CD14-positive monocyte (primary cell): Measurements from ENCODE around the gene RP9. TPM values are rescaled to one million over a fixed set of nuclear protein-coding genes. Genes with fewer than 3 reads are reported as not detected.

Experiments used
- DNase-seq, 3 donors: peaks; one replicate each; pipeline ENCODE4 v3.0.0-alpha.2; 2011 to 2022
- H2AFZ ChIP-seq: 2 replicates; pipeline ENCODE4 v1.6.0; 2012; ENCODE audit warnings: mild to moderate bottlenecking, low read depth, low read length, inconsistent platforms; ENCODE audit not compliant: insufficient read depth, poor library complexity, severe bottlenecking
- H3K27ac ChIP-seq, 2 donors: 1 replicate in 1 of 2; 2 replicates in 1 of 2; pipeline ENCODE4 v1.5.1; 2012 to 2013; ENCODE audit warnings: low read length in 2 of 2, control low read depth in 1 of 2, inconsistent platforms in 1 of 2, low read depth in 1 of 2, mild to moderate bottlenecking in 1 of 2
- H3K27me3 ChIP-seq, 2 donors: one replicate each; pipeline versions ENCODE4 v1.6.0 to v1.6.1; 2011 to 2013; ENCODE audit warnings: low read length in 2 of 2; ENCODE audit not compliant: control insufficient read depth in 2 of 2, insufficient read depth in 2 of 2
- H3K36me3 ChIP-seq, 2 donors: replicated peaks in 1 of 2; 1 replicate in 1 of 2; 2 replicates in 1 of 2; pipeline versions ENCODE4 v1.5.1 to v1.6.1; 2012 to 2013; ENCODE audit warnings: low read length in 2 of 2, control low read depth in 1 of 2, inconsistent platforms in 1 of 2, mild to moderate bottlenecking in 1 of 2; ENCODE audit not compliant: insufficient read depth in 2 of 2, control insufficient read depth in 1 of 2
- H3K4me1 ChIP-seq, 2 donors: 1 replicate in 1 of 2; 2 replicates in 1 of 2; pipeline versions ENCODE4 v1.5.1 to v1.6.1; 2012 to 2013; ENCODE audit warnings: low read length in 2 of 2, control low read depth in 1 of 2, inconsistent platforms in 1 of 2, mild to moderate bottlenecking in 1 of 2, moderate library complexity in 1 of 2; ENCODE audit not compliant: insufficient read depth in 2 of 2, control insufficient read depth in 1 of 2
- H3K4me2 ChIP-seq: replicated peaks from 2 replicates; pipeline ENCODE3; 2012; ENCODE audit warnings: low read length, moderate library complexity, mild to moderate bottlenecking; ENCODE audit not compliant: poor library complexity, severe bottlenecking; ENCODE audit errors: extremely low read depth
- H3K4me3 ChIP-seq, 3 experiments: fragments of 200-600 bp in 1 of 3; sonication (generic) in 1 of 3; replicated peaks in 1 of 3; 1 replicate in 2 of 3; 2 replicates in 1 of 3; pipeline ENCODE4 v1.5.1; 2011 to 2013; ENCODE audit warnings: low read length in 3 of 3, mild to moderate bottlenecking in 3 of 3, control low read depth in 2 of 3, low read depth in 2 of 3, inconsistent platforms in 1 of 3, moderate library complexity in 1 of 3
- H3K79me2 ChIP-seq: 2 replicates; pipeline ENCODE4 v1.6.0; 2012; ENCODE audit warnings: mild to moderate bottlenecking, control low read depth, inconsistent platforms, low read length, moderate library complexity; ENCODE audit not compliant: insufficient read depth
- H3K9ac ChIP-seq: 2 replicates; pipeline ENCODE4 v1.6.0; 2017; ENCODE audit warnings: low read length, mild to moderate bottlenecking; ENCODE audit not compliant: insufficient read depth, poor library complexity, severe bottlenecking
- H3K9me3 ChIP-seq, 2 donors: replicated peaks in 1 of 2; 1 replicate in 1 of 2; 2 replicates in 1 of 2; pipeline versions ENCODE4 v1.5.1 to v1.6.1; 2012 to 2013; ENCODE audit warnings: low read length in 2 of 2, control low read depth in 1 of 2; ENCODE audit not compliant: control insufficient read depth in 1 of 2, insufficient read depth in 1 of 2
- H4K20me1 ChIP-seq: 2 replicates; pipeline ENCODE4 v1.6.0; 2012; ENCODE audit warnings: mild to moderate bottlenecking, low read length, control low read depth, moderate library complexity; ENCODE audit not compliant: insufficient read depth
- H3K27ac Mint-ChIP-seq, 7 donors: one replicate each; pipeline ENCODE4 v1.8.0; 2020; ENCODE audit warnings: mild to moderate bottlenecking in 7 of 7, mixed read lengths in 7 of 7, moderate library complexity in 6 of 7, inconsistent platforms in 2 of 7
- H3K27me3 Mint-ChIP-seq, 3 donors: one replicate each; pipeline ENCODE4 v1.8.0; 2021 to 2022; ENCODE audit warnings: low read depth in 3 of 3, mild to moderate bottlenecking in 3 of 3, mixed read lengths in 3 of 3, moderate library complexity in 3 of 3, inconsistent platforms in 1 of 3
- H3K36me3 Mint-ChIP-seq, 2 donors: one replicate each; pipeline ENCODE4 v1.8.0; 2020; ENCODE audit warnings: mixed read lengths in 2 of 2, inconsistent platforms in 1 of 2, mild to moderate bottlenecking in 1 of 2
- H3K4me1 Mint-ChIP-seq: one replicate; pipeline ENCODE4 v1.8.0; 2020; ENCODE audit warnings: mild to moderate bottlenecking, mixed read lengths
- H3K4me3 Mint-ChIP-seq, 2 donors: one replicate each; pipeline ENCODE4 v1.8.0; 2020; ENCODE audit warnings: mild to moderate bottlenecking in 2 of 2, mixed read lengths in 2 of 2, moderate library complexity in 1 of 2
- H3K9me3 Mint-ChIP-seq, 7 donors: one replicate each; pipeline ENCODE4 v1.8.0; 2020 to 2022; ENCODE audit warnings: mixed read lengths in 7 of 7, mild to moderate bottlenecking in 6 of 7, moderate library complexity in 6 of 7, inconsistent platforms in 2 of 7
- CTCF ChIP-seq: fragments of 200-600 bp; IDR thresholded peaks from one replicate; pipeline ENCODE4 v1.8.0; 2022; ENCODE audit warnings: antibody characterized with exemption, mild to moderate bottlenecking
- WGBS: methylation state at CpG from one replicate; pipeline ENCODE4 v1.1.5; 2013; ENCODE audit warnings: missing lambda C conversion rate; ENCODE audit not compliant: insufficient coverage; 5-methylcytosine and 5-hydroxymethylcytosine counted together
- intact Hi-C, 2 donors: fragments of 100-400 bp; cut with micrococcal nuclease; formaldehyde crosslinking; loops; one replicate each; pipeline versions ENCODE4 v1.15.0 to v1.15.1; 2023
- polyA plus RNA-seq, 3 donors: library from polyadenylated mRNA; depleted of rRNA in 1 of 3; unstranded in 2 of 3; stranded (reverse) in 1 of 3; fragments of 300-500 nt in 2 of 3; fragments of >200 nt in 1 of 3; fragmentation: Illumina TruSeq in 2 of 3; gene quantifications; 1 replicate in 2 of 3; 2 replicates in 1 of 3; pipeline ENCODE4 v1.2.3, GENCODE V29; 2012 to 2021

Gene RP9
- polyA plus RNA-seq, 3 donors: 6.5 to 12.7 (median 8.7) TPM

- H3K27ac Mint-ChIP-seq: no peak overlapping the region
- H3K9ac ChIP-seq: no peak overlapping the region
- no peak for TF ChIP-seq CTCF
- H3K9me3 Mint-ChIP-seq: peaks cover 0 to 2% (median 0%) of the 10 kb centered on the region in 7 donors
- no peaks in the 10 kb centered on the region for H3K27me3 Mint-ChIP-seq
- no peak overlapping the region for H2AFZ ChIP-seq
- no peak for DNase-seq
- no peaks in the 10 kb centered on the region for H3K27me3 ChIP-seq
- H3K4me1 Mint-ChIP-seq: peaks cover 16% of the 10 kb centered on the region
- no peaks in the 10 kb centered on the region for H4K20me1 ChIP-seq
- H3K4me1 ChIP-seq: peaks cover 12 to 16% of the 10 kb centered on the region in 2 donors
- WGBS: 57% methylated on average over 1 of the region's 2 CpGs
- no peaks in the 10 kb centered on the region for H3K9me3 ChIP-seq
- no peaks in the 10 kb centered on the region for H3K36me3 ChIP-seq
- no peak overlapping the region for H3K4me3 Mint-ChIP-seq
- intact Hi-C loops: loop anchor here in 1 of 2 donors (5.0 to 10.0 kb wide), 2 partner anchors 65 to 232 kb away; partner anchors contain the start of genes KBTBD2 and NT5C3A
- no peak overlapping the region for H3K4me2 ChIP-seq
- no peak overlapping the region for H3K4me3 ChIP-seq
- H3K27ac ChIP-seq: no peak overlapping the region
- H3K36me3 Mint-ChIP-seq: no peaks in the 10 kb centered on the region
- no peaks in the 10 kb centered on the region for H3K79me2 ChIP-seq
These were observed 17.9 kb upstream of the RP9 start for GRCh38 chr7:33127085-33127484.

GRCh38 chr7:33118383-33118782 is 9.2 kb upstream of the RP9 start:
- H3K27ac ChIP-seq: no peak overlapping the region
- Mint-ChIP-seq H3K4me3 (no peak overlapping the region), H3K36me3 (no peaks in the 10 kb centered on the region), H3K27ac (no peak overlapping the region), H3K4me1 (no peaks in the 10 kb centered on the region), H3K27me3 (peaks cover 1 to 15% (median 2%) of the 10 kb centered on the region in 3 donors), H3K9me3 (peaks cover 10 to 19% (median 15%) of the 10 kb centered on the region in 7 donors)
- H3K9ac ChIP-seq: no peak overlapping the region
- no peak overlapping the region for H2AFZ ChIP-seq
- WGBS: no CpG with 5 or more reads among the region's 3 CpGs
- H3K36me3 ChIP-seq: no peaks in the 10 kb centered on the region
- intact Hi-C loops: no loop called here
- peaks cover 0 to 9% of the 10 kb centered on the region in 2 donors for H3K9me3 ChIP-seq
- H3K4me1 ChIP-seq: no peaks in the 10 kb centered on the region
- H3K27me3 ChIP-seq: no peaks in the 10 kb centered on the region
- no peaks in the 10 kb centered on the region for H4K20me1 ChIP-seq
- no peaks in the 10 kb centered on the region for H3K79me2 ChIP-seq
- no peak for DNase-seq
- H3K4me2 ChIP-seq: no peak overlapping the region
- TF ChIP-seq CTCF: no peak
- no peak overlapping the region for H3K4me3 ChIP-seq
